Measurements from ENCODE around the gene SNAPC1. TPM values are rescaled to one million over a fixed set of nuclear protein-coding genes. Genes with fewer than 3 reads are reported as not detected.

Gene SNAPC1
- polyA plus RNA-seq, 3 donors: 2.1 to 3.2 (median 2.9) TPM

- Mint-ChIP-seq H3K27me3 (ENCODE audit: low read depth in 3 of 3) (no peaks in the 10 kb centered on the region), H3K4me3 (no peak overlapping the region), H3K36me3 (peaks cover 69 to 85% of the 10 kb centered on the region in 2 donors), H3K4me1 (no peaks in the 10 kb centered on the region), H3K27ac (no peak overlapping the region), H3K9me3 (no peaks in the 10 kb centered on the region)
- Histone ChIP-seq H3K9me3 (replicated peaks in 1 of 2; ENCODE audit: control insufficient read depth in 1 of 2, insufficient read depth in 1 of 2, low read length in 2 of 2) (no peaks in the 10 kb centered on the region), H3K9ac (ENCODE audit: insufficient read depth, low read length, poor library complexity, severe bottlenecking) (no peak overlapping the region), H3K79me2 (ENCODE audit: insufficient read depth, low read length) (no peaks in the 10 kb centered on the region), H3K4me1 (ENCODE audit: control insufficient read depth in 1 of 2, insufficient read depth in 2 of 2, low read length in 2 of 2) (no peaks in the 10 kb centered on the region), H4K20me1 (ENCODE audit: insufficient read depth, low read length) (no peaks in the 10 kb centered on the region), H3K27me3 (ENCODE audit: control insufficient read depth in 2 of 2, insufficient read depth in 2 of 2, low read length in 2 of 2) (no peaks in the 10 kb centered on the region), H3K4me2 (replicated peaks; ENCODE audit: extremely low read depth, low read length, poor library complexity, severe bottlenecking) (no peak overlapping the region), H2AFZ (ENCODE audit: insufficient read depth, low read depth, low read length, poor library complexity, severe bottlenecking) (no peak overlapping the region), H3K27ac (ENCODE audit: low read depth in 1 of 2, low read length in 2 of 2) (no peak overlapping the region), H3K4me3 (replicated peaks in 1 of 3; ENCODE audit: low read depth in 2 of 3, low read length in 3 of 3) (no peak overlapping the region), H3K36me3 (replicated peaks in 1 of 2; ENCODE audit: control insufficient read depth in 1 of 2, insufficient read depth in 2 of 2, low read length in 2 of 2) (peaks cover 34 to 89% of the 10 kb centered on the region in 2 donors)
- intact Hi-C loops (cut with micrococcal nuclease): no loop called here
- DNase-seq: no peak
- TF ChIP-seq CTCF (IDR thresholded peaks at IDR 0.05): no peak
- 100% methylated on average over 1 of the region's 1 CpG for WGBS (ENCODE audit: insufficient coverage)
Measured at GRCh38 chr14:61774861-61775260, 12.6 kb downstream of the SNAPC1 start.

GRCh38 chr14:61780125-61780524 lies 17.9 kb downstream of the SNAPC1 start:
- Mint-ChIP-seq H3K9me3 (no peaks in the 10 kb centered on the region), H3K27ac (peak overlapping the region in 3 of 7 donors; percentile 13 to 46 (median 30)), H3K36me3 (peaks cover 68 to 84% of the 10 kb centered on the region in 2 donors), H3K4me3 (no peak overlapping the region), H3K4me1 (peaks cover 1% of the 10 kb centered on the region), H3K27me3 (ENCODE audit: low read depth in 3 of 3) (no peaks in the 10 kb centered on the region)
- no peaks in the 10 kb centered on the region for H3K4me1 ChIP-seq (ENCODE audit: control insufficient read depth in 1 of 2, insufficient read depth in 2 of 2, low read length in 2 of 2)
- TF ChIP-seq CTCF (IDR thresholded peaks at IDR 0.05): no peak
- no peak overlapping the region for H3K4me3 ChIP-seq (replicated peaks in 1 of 3; ENCODE audit: low read depth in 2 of 3, low read length in 3 of 3)
- intact Hi-C loops (cut with micrococcal nuclease): no loop called here
- no peak overlapping the region for H3K27ac ChIP-seq (ENCODE audit: low read depth in 1 of 2, low read length in 2 of 2)
- H2AFZ ChIP-seq (ENCODE audit: insufficient read depth, low read depth, low read length, poor library complexity, severe bottlenecking): no peak overlapping the region
- no peak for DNase-seq
- H3K9me3 ChIP-seq (replicated peaks in 1 of 2; ENCODE audit: control insufficient read depth in 1 of 2, insufficient read depth in 1 of 2, low read length in 2 of 2): no peaks in the 10 kb centered on the region
- WGBS (ENCODE audit: insufficient coverage): no CpG with 5 or more reads among the region's 3 CpGs
- no peaks in the 10 kb centered on the region for H3K27me3 ChIP-seq (ENCODE audit: control insufficient read depth in 2 of 2, insufficient read depth in 2 of 2, low read length in 2 of 2)
- H4K20me1 ChIP-seq (ENCODE audit: insufficient read depth, low read length): no peaks in the 10 kb centered on the region
- H3K79me2 ChIP-seq (ENCODE audit: insufficient read depth, low read length): no peaks in the 10 kb centered on the region
- no peak overlapping the region for H3K9ac ChIP-seq (ENCODE audit: insufficient read depth, low read length, poor library complexity, severe bottlenecking)
- peaks cover 48 to 98% of the 10 kb centered on the region in 2 donors for H3K36me3 ChIP-seq (replicated peaks in 1 of 2; ENCODE audit: control insufficient read depth in 1 of 2, insufficient read depth in 2 of 2, low read length in 2 of 2)
- no peak overlapping the region for H3K4me2 ChIP-seq (replicated peaks; ENCODE audit: extremely low read depth, low read length, poor library complexity, severe bottlenecking)

All from CD14-positive monocyte (primary cell).